ENCODE results near the gene RBM47.
"Not testable (repeated sequence)": the region's sequence is repeated elsewhere in the genome, so short reads cannot be mapped to it uniquely, and the experiment has no call there.

RBM47 gene

DNA sequence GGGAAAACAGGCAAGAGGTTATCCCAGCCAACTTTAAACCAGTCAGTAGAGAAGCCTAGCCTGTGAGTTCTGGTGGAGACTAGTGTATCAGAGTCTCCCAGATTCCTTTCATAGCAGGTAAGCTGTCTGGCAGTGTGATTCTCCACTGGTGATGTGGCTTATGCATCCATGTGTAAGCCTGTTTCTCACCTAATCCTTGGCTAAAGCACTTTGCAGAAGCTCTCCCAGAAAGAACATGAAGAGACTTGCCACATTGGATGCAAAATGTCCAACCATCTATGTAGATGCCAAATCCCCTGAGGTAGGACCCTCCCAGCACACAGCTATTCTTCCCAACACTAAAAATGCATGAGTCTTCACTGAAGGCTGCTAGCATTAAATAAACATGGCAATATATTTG, 182.8 kb downstream of the RBM47 start:
- TF ChIP-seq, protein P1, sequence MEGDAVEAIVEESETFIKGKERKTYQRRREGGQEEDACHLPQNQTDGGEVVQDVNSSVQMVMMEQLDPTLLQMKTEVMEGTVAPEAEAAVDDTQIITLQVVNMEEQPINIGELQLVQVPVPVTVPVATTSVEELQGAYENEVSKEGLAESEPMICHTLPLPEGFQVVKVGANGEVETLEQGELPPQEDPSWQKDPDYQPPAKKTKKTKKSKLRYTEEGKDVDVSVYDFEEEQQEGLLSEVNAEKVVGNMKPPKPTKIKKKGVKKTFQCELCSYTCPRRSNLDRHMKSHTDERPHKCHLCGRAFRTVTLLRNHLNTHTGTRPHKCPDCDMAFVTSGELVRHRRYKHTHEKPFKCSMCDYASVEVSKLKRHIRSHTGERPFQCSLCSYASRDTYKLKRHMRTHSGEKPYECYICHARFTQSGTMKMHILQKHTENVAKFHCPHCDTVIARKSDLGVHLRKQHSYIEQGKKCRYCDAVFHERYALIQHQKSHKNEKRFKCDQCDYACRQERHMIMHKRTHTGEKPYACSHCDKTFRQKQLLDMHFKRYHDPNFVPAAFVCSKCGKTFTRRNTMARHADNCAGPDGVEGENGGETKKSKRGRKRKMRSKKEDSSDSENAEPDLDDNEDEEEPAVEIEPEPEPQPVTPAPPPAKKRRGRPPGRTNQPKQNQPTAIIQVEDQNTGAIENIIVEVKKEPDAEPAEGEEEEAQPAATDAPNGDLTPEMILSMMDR (IDR thresholded peaks at IDR 0.05; ENCODE audit: insufficient read depth, low read depth, low read length, missing control alignments) = no peak
- no peak overlapping the region for H3K4me3 ChIP-seq (ENCODE audit: low read depth, low read length)
- DNase-seq (ENCODE audit: low read depth) = no peak

DNA sequence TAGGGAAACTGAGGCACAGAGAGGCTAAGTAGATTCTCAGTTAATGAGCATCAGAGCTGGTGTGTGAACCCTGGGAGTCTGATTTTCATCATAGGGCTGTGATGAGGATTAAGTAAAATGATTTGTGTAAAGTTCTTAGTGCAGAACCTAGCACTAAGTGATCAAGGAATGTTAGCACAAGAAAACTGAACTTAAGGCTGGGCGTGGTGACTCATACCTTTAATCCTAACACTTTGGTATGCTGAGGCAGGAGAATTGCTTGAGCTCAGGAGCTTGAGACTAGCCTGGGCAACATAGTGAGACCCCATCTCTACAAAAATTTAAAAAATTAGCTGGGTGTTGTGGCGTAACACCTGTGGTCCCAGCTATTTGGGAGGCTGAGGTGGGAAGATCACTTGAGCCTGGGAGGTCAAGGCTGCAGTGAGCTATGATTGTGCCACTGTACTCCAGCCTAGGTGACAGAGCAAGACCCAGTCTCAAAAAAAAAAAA, 183.4 kb downstream of the RBM47 start:
- not testable (repeated sequence) for DNase-seq (ENCODE audit: low read depth); H3K4me3 ChIP-seq (ENCODE audit: low read depth, low read length)

DNA sequence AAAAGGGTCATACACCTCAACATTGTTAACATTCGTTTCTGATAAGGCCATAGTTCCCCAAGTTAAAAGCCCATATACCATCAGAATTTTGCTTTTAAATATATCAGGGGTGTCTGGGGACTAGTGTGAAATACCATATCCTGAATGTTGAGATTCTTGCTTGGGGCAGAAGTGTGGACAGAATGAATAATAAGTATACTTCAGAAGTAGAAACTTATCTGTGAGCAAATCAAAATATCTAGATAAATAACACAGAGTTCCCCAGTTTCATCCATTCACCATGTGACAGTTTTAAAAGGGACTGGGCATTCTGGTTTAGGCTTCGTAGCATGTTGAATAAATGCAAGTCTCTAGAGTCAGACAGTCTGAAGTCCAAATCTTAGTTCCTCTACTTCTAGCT, 184.0 kb downstream of the RBM47 start:
- H3K4me3 ChIP-seq (ENCODE audit: low read depth, low read length) = no peak overlapping the region
- DNase-seq (ENCODE audit: low read depth) = no peak
- TF ChIP-seq, protein P1 (IDR thresholded peaks at IDR 0.05; ENCODE audit: insufficient read depth, low read depth, low read length, missing control alignments) = no peak

DNA sequence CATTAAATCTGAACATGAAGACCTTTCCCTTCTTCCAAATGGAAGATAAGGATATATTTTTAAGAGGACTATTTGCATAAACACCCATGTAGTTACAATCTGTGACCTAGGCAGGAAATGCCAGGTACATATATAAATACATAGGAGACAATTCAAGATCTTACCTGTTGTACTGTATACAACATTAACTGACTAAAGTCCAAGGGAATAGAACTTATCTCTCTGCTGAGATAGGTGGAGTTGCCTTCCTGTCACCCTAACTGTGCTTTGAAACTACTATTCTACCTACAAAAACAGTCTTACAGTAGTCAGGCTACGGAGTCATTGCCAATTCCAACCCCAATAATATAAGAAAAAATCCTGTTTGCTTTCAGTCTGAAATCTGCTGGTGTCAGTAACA, 188.2 kb downstream of the RBM47 start:
- no peak for DNase-seq (ENCODE audit: low read depth)
- no peak overlapping the region for H3K4me3 ChIP-seq (ENCODE audit: low read depth, low read length)
- TF ChIP-seq, protein P1 (IDR thresholded peaks at IDR 0.05; ENCODE audit: insufficient read depth, low read depth, low read length, missing control alignments) = no peak

DNA sequence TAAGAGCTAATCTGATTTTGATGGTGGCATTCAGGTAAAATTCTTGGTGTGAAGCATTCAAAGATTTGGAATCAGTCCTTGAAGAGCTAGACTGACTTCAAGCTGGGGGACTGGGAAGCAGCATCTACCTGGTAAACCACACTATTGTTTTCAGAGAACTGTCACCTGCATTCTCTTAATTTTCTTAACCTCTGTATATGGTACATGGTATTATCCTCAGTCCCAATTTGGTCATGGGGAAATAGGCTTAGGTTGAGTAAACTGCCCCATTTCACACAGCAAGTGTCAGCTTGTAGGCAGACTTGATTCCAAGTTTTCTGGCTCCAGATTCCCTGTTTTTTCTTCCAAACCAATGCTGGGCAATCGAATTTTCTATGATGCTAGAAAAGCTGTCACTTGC, 190.1 kb downstream of the RBM47 start:
- DNase-seq (ENCODE audit: low read depth) = no peak
- TF ChIP-seq, protein P1 (IDR thresholded peaks at IDR 0.05; ENCODE audit: insufficient read depth, low read depth, low read length, missing control alignments) = no peak

GRCh38 chr4:40438384-40439026, 191.2 kb downstream of the RBM47 start:
- no peak for DNase-seq (ENCODE audit: low read depth)
- no peak overlapping the region for H3K4me3 ChIP-seq (ENCODE audit: low read depth, low read length)
- TF ChIP-seq, protein P1 (IDR thresholded peaks at IDR 0.05; ENCODE audit: insufficient read depth, low read depth, low read length, missing control alignments) = no peak

More for the DNA sequence above, 190.1 kb downstream of the RBM47 start:
- no peak overlapping the region for H3K4me3 ChIP-seq (ENCODE audit: low read depth, low read length)

- DNase-seq (ENCODE audit: low read depth) = no peak
- H3K4me3 ChIP-seq (ENCODE audit: low read depth, low read length) = no peak overlapping the region
- TF ChIP-seq, protein P1 (IDR thresholded peaks at IDR 0.05; ENCODE audit: insufficient read depth, low read depth, low read length, missing control alignments) = no peak
Measured at GRCh38 chr4:40437741-40438383, 191.8 kb downstream of the RBM47 start.

GRCh38 chr4:40435306-40435705, 194.4 kb downstream of the RBM47 start:
- not testable (repeated sequence) for H3K4me3 ChIP-seq (ENCODE audit: low read depth, low read length)

More at GRCh38 chr4:40435306-40435705, 194.4 kb downstream of the RBM47 start:
- not testable (repeated sequence) for DNase-seq (ENCODE audit: low read depth)
